ENCODE data around the gene PSMB5.

The PSMB5 gene

GRCh38 chr14:23058654-23059504 is 24.2 kb upstream of the PSMB5 start:
- no peak for TF ChIP-seq CTCF (IDR thresholded peaks at IDR 0.05; ENCODE audit: insufficient read depth, low read depth, low read length, missing control alignments)
- no peak overlapping the region for H3K4me3 ChIP-seq (ENCODE audit: low read depth, low read length)
- no peak for DNase-seq (ENCODE audit: low read depth)

GRCh38 chr14:23057757-23058653 is 23.3 kb upstream of the PSMB5 start:
- DNase-seq (ENCODE audit: low read depth), result peak; percentile 90
- H3K4me3 ChIP-seq (ENCODE audit: low read depth, low read length), result peak overlapping the region; percentile 68
- peak; percentile 96 for TF ChIP-seq CTCF (IDR thresholded peaks at IDR 0.05; ENCODE audit: insufficient read depth, low read depth, low read length, missing control alignments)

GRCh38 chr14:23056956-23057756 is 22.5 kb upstream of the PSMB5 start, which contains the start of gene CDH24:
TSS of gene CDH24 (minus strand) at chr14:23057520. CDS start at chr14:23055733, 1,787 bp downstream.
- TF ChIP-seq CTCF (IDR thresholded peaks at IDR 0.05; ENCODE audit: insufficient read depth, low read depth, low read length, missing control alignments), result no peak
- peak; percentile 76 for DNase-seq (ENCODE audit: low read depth)
- peak within 1 kb of the TSS; percentile 68 for H3K4me3 ChIP-seq (ENCODE audit: low read depth, low read length)

- TF ChIP-seq CTCF (IDR thresholded peaks at IDR 0.05; ENCODE audit: insufficient read depth, low read depth, low read length, missing control alignments), result peak; percentile 88
- DNase-seq (ENCODE audit: low read depth), result peak; percentile 77
- H3K4me3 ChIP-seq (ENCODE audit: low read depth, low read length), result no peak overlapping the region
Observed at GRCh38 chr14:23056145-23056955, 21.6 kb upstream of the PSMB5 start.

GRCh38 chr14:23055621-23056144 is 21.0 kb upstream of the PSMB5 start:
- H3K4me3 ChIP-seq (ENCODE audit: low read depth, low read length), result no peak overlapping the region
- TF ChIP-seq CTCF (IDR thresholded peaks at IDR 0.05; ENCODE audit: insufficient read depth, low read depth, low read length, missing control alignments), result no peak

More at GRCh38 chr14:23055621-23056144, 21.0 kb upstream of the PSMB5 start:
- no peak for DNase-seq (ENCODE audit: low read depth)
